Subcutaneous adipose tissue (tissue), 4 donors: ENCODE data around the gene GPR176. TPM values are rescaled to one million over a fixed set of nuclear protein-coding genes. Genes with fewer than 3 reads are reported as not detected.

Experiments
- CTCF ChIP-seq: fragments of 450-650 bp; IDR thresholded peaks from one replicate; pipeline ENCODE4 v1.5.1; 2016; ENCODE audit warnings: low read depth, mild to moderate bottlenecking, control low read depth, antibody characterized with exemption, moderate library complexity
- total RNA-seq, 4 donors: library from RNA; depleted of rRNA; stranded (reverse); fragments of >200 nt; gene quantifications; one replicate each; pipeline ENCODE4 v1.1.0, GENCODE V29; 2016

The GPR176 gene
- total RNA-seq, 4 donors from 2014 or later: 3.8 to 13.0 (median 9.5) TPM

- TF ChIP-seq CTCF: no peak
Measured at GRCh38 chr15:39959411-39959810, 39.3 kb upstream of the GPR176 start.

DNA sequence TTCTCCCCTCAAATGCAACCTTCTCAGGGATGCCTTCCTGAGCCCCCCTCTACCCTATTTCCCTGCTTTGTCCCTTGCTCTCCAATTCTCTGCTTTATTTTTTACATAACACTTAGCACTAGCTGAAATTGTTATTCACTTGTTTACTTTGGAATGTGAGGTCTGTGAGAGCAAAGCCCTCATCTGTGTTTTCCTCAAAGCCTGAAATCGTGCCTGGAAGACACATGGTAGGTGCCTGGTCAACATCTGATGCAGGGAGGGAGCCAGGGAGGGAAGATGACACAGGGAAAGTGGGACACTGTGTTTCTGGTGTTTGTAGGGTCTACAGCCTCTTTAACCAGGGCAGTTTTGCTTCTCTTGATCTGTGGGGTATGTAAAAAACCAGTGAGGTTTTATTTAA is 37.4 kb upstream of the GPR176 start:
- no peak for TF ChIP-seq CTCF

GRCh38 chr15:39953521-39953920 is 33.5 kb upstream of the GPR176 start:
- TF ChIP-seq CTCF: no peak

GRCh38 chr15:39951561-39951960 is 31.5 kb upstream of the GPR176 start:
- no peak for TF ChIP-seq CTCF

DNA sequence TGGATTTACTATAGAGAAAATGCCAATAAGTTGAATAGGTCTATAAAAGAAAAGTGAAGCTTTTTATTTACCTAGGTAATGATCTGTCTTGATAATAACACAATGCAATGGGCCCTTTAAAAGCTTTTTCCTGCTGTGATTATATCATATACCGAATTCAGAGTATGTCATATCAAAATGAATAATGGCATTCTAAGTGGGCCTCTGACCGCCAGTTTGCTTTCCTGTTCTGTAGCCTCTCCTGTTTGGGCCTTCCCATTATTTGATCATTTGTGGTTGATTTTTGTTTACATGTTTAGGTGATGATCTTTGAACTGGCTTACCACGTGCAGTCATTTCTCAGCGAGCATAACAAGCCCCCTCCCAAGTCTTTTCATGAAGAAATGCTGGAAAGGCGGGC is 28.8 kb upstream of the GPR176 start:
- no peak for TF ChIP-seq CTCF

DNA sequence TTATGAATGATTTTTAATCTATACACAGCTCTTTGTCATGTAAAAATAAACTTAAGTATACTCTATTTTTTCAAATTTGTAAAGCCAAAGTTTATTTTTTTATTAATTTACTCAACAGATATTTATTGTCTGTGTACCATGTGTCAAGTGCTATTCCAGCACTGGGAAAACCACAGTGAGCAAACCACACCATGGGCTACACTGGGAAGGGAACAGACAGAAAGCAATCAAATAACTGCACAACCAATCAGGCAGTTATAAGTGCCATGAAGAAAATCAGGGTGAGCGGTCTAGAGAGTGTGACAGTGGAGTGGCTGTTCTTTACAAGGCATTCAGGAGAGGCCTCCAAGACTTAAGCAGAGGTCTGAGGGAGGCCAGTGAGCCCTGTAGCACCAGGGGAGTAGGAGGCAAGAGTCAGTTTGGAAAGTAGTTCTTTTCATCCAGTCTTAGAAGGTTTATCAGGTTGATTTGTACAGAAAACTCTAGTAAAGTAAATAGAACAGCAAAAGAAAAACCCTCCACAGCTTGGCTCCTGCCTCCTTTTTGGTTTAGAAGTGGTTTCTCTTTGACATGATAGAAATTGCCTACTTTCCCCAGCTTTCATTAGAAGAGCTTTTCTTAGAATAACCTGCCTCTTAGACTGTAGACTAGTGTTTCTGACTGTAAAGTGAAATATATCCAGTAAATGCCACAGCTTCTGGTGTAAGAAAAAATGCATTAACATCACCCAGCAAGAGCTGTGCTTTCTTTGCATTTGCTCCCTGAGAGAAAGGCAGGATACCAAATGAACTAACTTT is 27.5 kb upstream of the GPR176 start:
- no peak for TF ChIP-seq CTCF

DNA sequence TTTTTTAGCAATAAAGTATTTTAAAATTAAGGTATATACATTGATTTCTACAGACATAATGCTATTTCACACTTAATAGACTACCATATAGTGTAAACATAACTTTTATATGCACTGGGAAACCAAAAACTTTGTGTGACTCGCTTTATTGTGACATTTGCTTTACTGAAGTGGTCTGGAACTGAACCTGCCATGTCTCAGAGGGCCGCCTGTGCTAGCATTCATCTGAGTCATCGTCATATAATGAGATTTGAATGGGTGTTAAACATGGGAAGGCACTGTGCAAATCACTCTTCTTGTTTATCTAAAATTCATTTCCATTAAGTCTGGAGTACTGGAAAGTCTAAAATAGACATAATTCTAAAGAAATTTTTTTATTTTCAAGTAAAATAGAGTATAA is 26.8 kb upstream of the GPR176 start:
- TF ChIP-seq CTCF: no peak
